Endodermal cell (in vitro differentiated cells): ENCODE measurements around the gene FRMD3. TPM values are rescaled to one million over a fixed set of nuclear protein-coding genes. Genes with fewer than 3 reads are reported as not detected.

Experiments used
- DNase-seq: peaks from one replicate; pipeline ENCODE4 v3.0.0-alpha.2; 2017
- H3K27ac ChIP-seq: 2 replicates; pipeline ENCODE4 v1.5.1; 2013; ENCODE audit warnings: mild to moderate bottlenecking, low read depth, low read length, moderate library complexity
- H3K27me3 ChIP-seq: 2 replicates; pipeline ENCODE4 v1.6.1; 2013; ENCODE audit warnings: mild to moderate bottlenecking, low read length, moderate library complexity; ENCODE audit not compliant: insufficient read depth, control insufficient read depth, poor library complexity, severe bottlenecking
- H3K36me3 ChIP-seq: 2 replicates; pipeline ENCODE4 v1.7.0; 2013; ENCODE audit warnings: mild to moderate bottlenecking, low read length, moderate library complexity; ENCODE audit not compliant: control insufficient read depth, insufficient read depth
- H3K4me1 ChIP-seq: one replicate; pipeline ENCODE4 v1.7.0; 2013; ENCODE audit warnings: low read length; ENCODE audit not compliant: control insufficient read depth, insufficient read depth
- H3K4me3 ChIP-seq: 2 replicates; pipeline ENCODE4 v1.5.1; 2013; ENCODE audit warnings: mild to moderate bottlenecking, low read length, moderate library complexity
- H3K9ac ChIP-seq: 2 replicates; pipeline ENCODE4 v1.6.1; 2013; ENCODE audit warnings: mild to moderate bottlenecking, low read length, moderate library complexity; ENCODE audit not compliant: poor library complexity, severe bottlenecking; ENCODE audit errors: extremely low read depth
- H3K9me3 ChIP-seq: 2 replicates; pipeline ENCODE4 v1.6.1; 2013; ENCODE audit warnings: mild to moderate bottlenecking, low read length, moderate library complexity; ENCODE audit not compliant: control insufficient read depth
- H3K27ac Mint-ChIP-seq: 2 replicates; pipeline ENCODE4 v1.8.0; 2020; ENCODE audit warnings: mixed read lengths
- H3K27me3 Mint-ChIP-seq: 2 replicates; pipeline ENCODE4 v1.8.0; 2021; ENCODE audit warnings: mild to moderate bottlenecking, mixed read lengths; ENCODE audit not compliant: insufficient read depth
- H3K36me3 Mint-ChIP-seq: 2 replicates; pipeline ENCODE4 v1.8.0; 2020; ENCODE audit warnings: low read depth, mixed read lengths
- H3K4me1 Mint-ChIP-seq: 2 replicates; pipeline ENCODE4 v1.8.0; 2020; ENCODE audit warnings: mixed read lengths
- H3K4me3 Mint-ChIP-seq: 2 replicates; pipeline ENCODE4 v1.8.0; 2020; ENCODE audit warnings: mild to moderate bottlenecking, moderate library complexity, mixed read lengths
- H3K9me3 Mint-ChIP-seq: 2 replicates; pipeline ENCODE4 v1.8.0; 2020; ENCODE audit warnings: mild to moderate bottlenecking, mixed read lengths
- WGBS, 2 experiments: methylation state at CpG; one replicate each; pipeline versions ENCODE4 v1.1.5 to v1.1.7; 2013; ENCODE audit warnings: missing lambda C conversion rate in 2 of 2, mixed read lengths in 1 of 2; ENCODE audit not compliant: insufficient coverage in 1 of 2, insufficient read length in 1 of 2; 5-methylcytosine and 5-hydroxymethylcytosine counted together
- total RNA-seq, 2 donors: library from RNA; stranded (reverse); fragmentation: NEBNext Ultra II Directional in 1 of 2; extraction: Animal tissue kit (Norgen Biotek cat#: 25700) in 1 of 2; gene quantifications; 2 replicates in 1 of 2; 3 replicates in 1 of 2; pipeline ENCODE4 v1.2.1, GENCODE V29; 2021
- TF ChIP-seq, protein P1 (sequence below): fragments of 200-600 bp; sonication (generic); conservative IDR thresholded peaks from 2 replicates; pipeline ENCODE4 v1.5.0; 2021; ENCODE audit warnings: antibody characterized with exemption, mild to moderate bottlenecking

Gene FRMD3
- total RNA-seq, 2 donors from 2014 or later, result 0.13 to 0.35 TPM

DNA sequence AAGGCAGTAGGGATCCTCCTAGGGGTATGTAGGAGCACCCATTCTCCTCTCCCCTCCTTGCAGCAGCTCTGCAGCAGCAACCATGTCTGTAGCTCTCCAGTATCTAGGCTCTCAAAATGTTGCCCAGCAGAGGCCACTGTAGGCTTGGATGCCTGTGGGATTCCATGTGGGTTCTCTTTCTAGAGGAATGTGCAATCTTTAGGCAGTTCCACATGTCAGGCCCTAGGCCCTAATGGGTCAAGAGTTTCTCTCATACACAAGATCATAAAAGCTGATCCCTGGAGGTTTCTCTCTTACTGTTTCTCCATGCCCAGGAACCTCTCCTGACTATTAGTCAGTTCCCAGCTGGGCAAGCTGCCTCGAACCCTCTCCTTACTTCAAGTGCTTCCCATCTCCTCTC lies 215.8 kb downstream of the FRMD3 start:
- no peak overlapping the region for H3K9ac ChIP-seq
- no peak overlapping the region for H3K4me3 ChIP-seq
- 97 to 100% methylated on average over 1 of the region's 1 CpG for WGBS, 2 experiments
- no peak overlapping the region for H3K4me3 Mint-ChIP-seq
- DNase-seq, result no peak
- TF ChIP-seq, protein P1, sequence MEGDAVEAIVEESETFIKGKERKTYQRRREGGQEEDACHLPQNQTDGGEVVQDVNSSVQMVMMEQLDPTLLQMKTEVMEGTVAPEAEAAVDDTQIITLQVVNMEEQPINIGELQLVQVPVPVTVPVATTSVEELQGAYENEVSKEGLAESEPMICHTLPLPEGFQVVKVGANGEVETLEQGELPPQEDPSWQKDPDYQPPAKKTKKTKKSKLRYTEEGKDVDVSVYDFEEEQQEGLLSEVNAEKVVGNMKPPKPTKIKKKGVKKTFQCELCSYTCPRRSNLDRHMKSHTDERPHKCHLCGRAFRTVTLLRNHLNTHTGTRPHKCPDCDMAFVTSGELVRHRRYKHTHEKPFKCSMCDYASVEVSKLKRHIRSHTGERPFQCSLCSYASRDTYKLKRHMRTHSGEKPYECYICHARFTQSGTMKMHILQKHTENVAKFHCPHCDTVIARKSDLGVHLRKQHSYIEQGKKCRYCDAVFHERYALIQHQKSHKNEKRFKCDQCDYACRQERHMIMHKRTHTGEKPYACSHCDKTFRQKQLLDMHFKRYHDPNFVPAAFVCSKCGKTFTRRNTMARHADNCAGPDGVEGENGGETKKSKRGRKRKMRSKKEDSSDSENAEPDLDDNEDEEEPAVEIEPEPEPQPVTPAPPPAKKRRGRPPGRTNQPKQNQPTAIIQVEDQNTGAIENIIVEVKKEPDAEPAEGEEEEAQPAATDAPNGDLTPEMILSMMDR, result peak; percentile 23
- no peak overlapping the region for H3K27ac ChIP-seq
- H3K27me3 ChIP-seq, result no peaks in the 10 kb centered on the region
- peaks cover 3% of the 10 kb centered on the region for H3K4me1 Mint-ChIP-seq
- H3K27me3 Mint-ChIP-seq, result no peaks in the 10 kb centered on the region
- peaks cover 2% of the 10 kb centered on the region for H3K4me1 ChIP-seq
- peaks cover 7% of the 10 kb centered on the region for H3K9me3 Mint-ChIP-seq
- H3K36me3 Mint-ChIP-seq, result no peaks in the 10 kb centered on the region
- H3K27ac Mint-ChIP-seq, result no peak overlapping the region
- no peaks in the 10 kb centered on the region for H3K9me3 ChIP-seq
- no peaks in the 10 kb centered on the region for H3K36me3 ChIP-seq

DNA sequence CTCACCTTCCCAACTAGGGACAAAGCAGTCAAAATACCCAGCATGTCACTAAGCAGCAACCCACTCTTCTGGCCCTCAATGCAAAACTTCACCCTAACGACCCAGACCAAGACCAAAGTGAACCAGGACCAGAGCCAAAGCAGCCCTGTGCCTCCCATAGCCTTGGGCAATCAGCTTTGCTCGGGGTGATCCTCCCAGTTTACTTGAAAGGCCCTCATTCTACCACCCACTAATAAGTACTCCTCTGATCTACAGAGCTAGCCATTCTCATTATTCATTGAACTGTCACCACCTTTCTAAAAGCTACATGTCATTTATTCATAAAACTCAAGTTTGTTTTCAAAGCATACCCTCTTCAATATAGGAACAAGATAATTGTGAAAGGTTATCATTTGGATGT lies 221.0 kb downstream of the FRMD3 start:
- no peak for DNase-seq
- H3K4me1 ChIP-seq, result no peaks in the 10 kb centered on the region
- TF ChIP-seq, protein P1, result no peak
- no peaks in the 10 kb centered on the region for H3K36me3 Mint-ChIP-seq
- H3K27ac Mint-ChIP-seq, result no peak overlapping the region
- no peaks in the 10 kb centered on the region for H3K36me3 ChIP-seq
- no peaks in the 10 kb centered on the region for H3K27me3 Mint-ChIP-seq
- H3K9me3 Mint-ChIP-seq, result peaks cover 7% of the 10 kb centered on the region
- WGBS, 2 experiments, result 71% methylated on average over 2 of the region's 2 CpGs; no CpG with 5 or more reads in 1 of the 2 experiments
- no peaks in the 10 kb centered on the region for H3K9me3 ChIP-seq
- H3K4me1 Mint-ChIP-seq, result peaks cover 4% of the 10 kb centered on the region
- H3K27ac ChIP-seq, result no peak overlapping the region
- no peak overlapping the region for H3K9ac ChIP-seq
- H3K4me3 Mint-ChIP-seq, result no peak overlapping the region
- H3K27me3 ChIP-seq, result no peaks in the 10 kb centered on the region
- H3K4me3 ChIP-seq, result no peak overlapping the region

DNA sequence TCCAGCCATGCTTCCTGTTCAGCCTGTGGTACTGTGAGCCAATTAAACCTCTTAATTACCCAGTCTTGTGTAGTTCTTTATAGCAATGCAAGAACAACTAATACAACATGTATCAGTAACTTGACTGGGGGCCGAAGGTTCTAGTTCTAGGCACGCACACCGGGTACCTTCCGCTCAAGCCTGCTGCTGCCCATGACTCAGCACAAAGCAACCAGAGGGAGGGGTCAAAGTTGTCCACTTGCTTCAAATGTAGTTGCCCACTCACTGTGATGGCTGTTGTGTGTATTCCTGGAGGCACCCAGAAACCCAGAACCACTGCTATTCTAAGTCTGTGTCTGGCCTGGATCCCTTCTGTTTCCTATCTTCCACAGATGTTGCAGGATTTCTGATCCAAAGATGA lies 222.6 kb downstream of the FRMD3 start:
- Mint-ChIP-seq H3K4me1 (peaks cover 7% of the 10 kb centered on the region), H3K27me3 (no peaks in the 10 kb centered on the region), H3K4me3 (no peak overlapping the region), H3K9me3 (peaks cover 7% of the 10 kb centered on the region), H3K27ac (no peak overlapping the region), H3K36me3 (no peaks in the 10 kb centered on the region)
- Histone ChIP-seq H3K9ac (no peak overlapping the region), H3K27ac (no peak overlapping the region), H3K36me3 (no peaks in the 10 kb centered on the region), H3K9me3 (no peaks in the 10 kb centered on the region), H3K4me3 (no peak overlapping the region), H3K27me3 (no peaks in the 10 kb centered on the region), H3K4me1 (no peaks in the 10 kb centered on the region)
- no peak for DNase-seq
- TF ChIP-seq, protein P1, result no peak
- WGBS, 2 experiments, result 95% methylated on average over 4 of the region's 4 CpGs; no CpG with 5 or more reads in 1 of the 2 experiments
